Panc1 (cell line): ENCODE results near the gene KRTAP12-3. TPM values are rescaled to one million over a fixed set of nuclear protein-coding genes. Genes with fewer than 3 reads are reported as not detected.

Experiments used
- ATAC-seq: fragments of 200-7000 bp; cut with Tn5 transposase; 2 replicates; pipeline ENCODE4 v1.9.1; 2020; ENCODE audit warnings: mild to moderate bottlenecking, moderate library complexity
- BruUV-seq: library from RNA; stranded (reverse); fragments of 400-500 nt; replicated peaks from 2 replicates; lab custom pipeline; 2021; lab: Mats Ljungman, UMichigan
- CTCF ChIA-PET: fragments of 300-600 bp; sonication (Branson Sonifier 250); formaldehyde crosslinking; loops from one replicate; lab custom pipeline; 2022; ENCODE audit warnings: antibody characterized with exemption; lab: Charles Lee
- POLR2A ChIA-PET: fragments of 300-600 bp; sonication (Branson Sonifier 250); formaldehyde crosslinking; loops from one replicate; lab custom pipeline; 2022; ENCODE audit warnings: antibody characterized with exemption; lab: Charles Lee
- DNase-seq: peaks from one replicate; pipeline ENCODE4 v3.0.0-alpha.2; 2010; ENCODE audit warnings: low read depth, low spot score
- H3K27ac ChIP-seq: 2 replicates; pipeline ENCODE4 v1.5.1; 2011; ENCODE audit warnings: mild to moderate bottlenecking, low read length, inconsistent platforms
- H3K27me3 ChIP-seq: fragments of 200-500 bp; sonication (Bioruptor generic); 2 replicates; pipeline ENCODE4 v1.6.0; 2014; ENCODE audit warnings: low read length, inconsistent platforms; ENCODE audit not compliant: control insufficient read depth, insufficient read depth
- H3K36me3 ChIP-seq: fragments of 200-500 bp; sonication (Bioruptor generic); 2 replicates; pipeline ENCODE4 v1.5.1; 2014; ENCODE audit warnings: inconsistent platforms, mild to moderate bottlenecking, low read length, moderate library complexity; ENCODE audit not compliant: control insufficient read depth, insufficient read depth
- H3K4me1 ChIP-seq: 2 replicates; pipeline ENCODE4 v1.5.1; 2011; ENCODE audit warnings: inconsistent platforms, mild to moderate bottlenecking, low read length, moderate library complexity; ENCODE audit not compliant: control insufficient read depth, insufficient read depth
- H3K4me3 ChIP-seq, 2 experiments: 2 replicates each; pipeline ENCODE4 v1.5.1; 2011 to 2012; ENCODE audit warnings: low read depth in 2 of 2, low read length in 2 of 2, mild to moderate bottlenecking in 2 of 2, inconsistent platforms in 1 of 2, moderate library complexity in 1 of 2
- H3K9me3 ChIP-seq: fragments of 200-500 bp; sonication (Bioruptor generic); 2 replicates; pipeline ENCODE4 v1.5.1; 2014; ENCODE audit warnings: low read depth, mild to moderate bottlenecking, inconsistent platforms, low read length, moderate library complexity; ENCODE audit not compliant: control insufficient read depth, insufficient read depth
- CTCF ChIP-seq: fragments of 450-650 bp; IDR thresholded peaks from 2 replicates; pipeline ENCODE4 v1.5.1; 2017; ENCODE audit warnings: mild to moderate bottlenecking
- POLR2AphosphoS5 ChIP-seq: IDR thresholded peaks from 2 replicates; pipeline ENCODE4 v1.6.1; 2012; ENCODE audit warnings: mild to moderate bottlenecking, low read depth, low read length, moderate library complexity
- REST ChIP-seq, 2 experiments: IDR thresholded peaks; 2 replicates each; pipeline ENCODE4 v1.6.1; 2011 to 2012; ENCODE audit warnings: low read depth in 2 of 2, control low read depth in 1 of 2, low read length in 1 of 2, mild to moderate bottlenecking in 1 of 2, moderate library complexity in 1 of 2; ENCODE audit not compliant: insufficient read depth in 1 of 2
- SIN3A ChIP-seq: IDR thresholded peaks from 2 replicates; pipeline ENCODE4 v1.6.1; 2012; ENCODE audit warnings: low read depth, mild to moderate bottlenecking, low read length, moderate library complexity, borderline replicate concordance; ENCODE audit not compliant: insufficient read depth
- TCF7L2 ChIP-seq: IDR thresholded peaks from 2 replicates; pipeline ENCODE4 v1.6.1; 2011; ENCODE audit warnings: mild to moderate bottlenecking, low read depth, low read length, inconsistent platforms
- in situ Hi-C: cut with HindIII; loops from 2 replicates; pipeline ENCODE4 v1.10.0; 2016; ENCODE audit warnings: low sequenced_read_pairs, low pct_unique_long_range_greater_than_20kb
- intact Hi-C: fragments of 100-400 bp; cut with micrococcal nuclease; formaldehyde crosslinking; loops from one replicate; pipeline ENCODE4 v1.10.0; 2022; ENCODE audit not compliant: unreplicated experiment
- total RNA-seq: library from RNA; stranded (reverse); gene quantifications from one replicate; pipeline ENCODE4 v1.2.1, GENCODE V29; 2021; ENCODE audit not compliant: unreplicated experiment

The KRTAP12-3 gene
- total RNA-seq, 1 experiment from 2014 or later, result not detected

GRCh38 chr21:44704636-44705001 lies 46.9 kb downstream of the KRTAP12-3 start:
- H3K27me3 ChIP-seq, result no peaks in the 10 kb centered on the region
- ATAC-seq, result no peak

GRCh38 chr21:44706026-44706705 lies 48.4 kb downstream of the KRTAP12-3 start:
- Histone ChIP-seq H3K27ac (no peak overlapping the region), H3K4me3 (no peak overlapping the region), H3K9me3 (no peaks in the 10 kb centered on the region), H3K4me1 (no peaks in the 10 kb centered on the region; the same call in none of the 2 replicates), H3K36me3 (no peaks in the 10 kb centered on the region), H3K27me3 (no peaks in the 10 kb centered on the region)
- DNase-seq (no peak), ATAC-seq (no peak)
- POLR2A ChIA-PET, result no interaction called here
- CTCF ChIA-PET, result no interaction called here
- TF ChIP-seq POLR2AphosphoS5, result no peak
- no peak for TF ChIP-seq SIN3A
- no peak for TF ChIP-seq REST (IDR thresholded peaks at IDR 0.05; ENCODE audit: insufficient read depth in 1 of 2, low read depth in 2 of 2, low read length in 1 of 2)
- no peak for TF ChIP-seq CTCF
- TF ChIP-seq TCF7L2, result no peak
- in situ Hi-C loops (no loop called here), intact Hi-C loops (no loop called here)
- BruUV-seq, result no TSS peak

More at GRCh38 chr21:44704636-44705001, 46.9 kb downstream of the KRTAP12-3 start:
- H3K4me3 ChIP-seq, result no peak overlapping the region
- no peaks in the 10 kb centered on the region for H3K9me3 ChIP-seq
- no peaks in the 10 kb centered on the region for H3K36me3 ChIP-seq
- BruUV-seq, result no TSS peak
- no peaks in the 10 kb centered on the region; the same call in none of the 2 replicates for H3K4me1 ChIP-seq
- DNase-seq, result no peak
- TF ChIP-seq CTCF, result no peak
- POLR2A ChIA-PET, result no interaction called here
- CTCF ChIA-PET, result no interaction called here
- intact Hi-C loops, result no loop called here
- no peak overlapping the region for H3K27ac ChIP-seq
- in situ Hi-C loops, result no loop called here
